GM12875 (cell line): Measurements from ENCODE around the gene TNFRSF13B.

Experiments used
- H3K4me3 ChIP-seq: one replicate; pipeline ENCODE4 v1.5.1; 2011; ENCODE audit warnings: low read depth, low read length, control low read depth
- CTCF ChIP-seq: IDR thresholded peaks from 2 replicates; pipeline ENCODE4 v1.5.1; 2011; ENCODE audit warnings: low read depth, mild to moderate bottlenecking, control low read depth, inconsistent platforms, low read length, moderate library complexity, borderline replicate concordance; ENCODE audit not compliant: insufficient read depth

Gene TNFRSF13B

GRCh38 chr17:16945136-16945482 lies 26.8 kb downstream of the TNFRSF13B start:
- H3K4me3 ChIP-seq, result no peak overlapping the region
- no peak for TF ChIP-seq CTCF

GRCh38 chr17:16944334-16945135 lies 27.4 kb downstream of the TNFRSF13B start:
- no peak overlapping the region for H3K4me3 ChIP-seq
- no peak for TF ChIP-seq CTCF

- H3K4me3 ChIP-seq, result no peak overlapping the region
- TF ChIP-seq CTCF, result no peak
Observed at GRCh38 chr17:16943541-16944333, 28.2 kb downstream of the TNFRSF13B start.

GRCh38 chr17:16943032-16943352 lies 28.9 kb downstream of the TNFRSF13B start:
- no peak for TF ChIP-seq CTCF
- no peak overlapping the region for H3K4me3 ChIP-seq

- no peak for TF ChIP-seq CTCF
- H3K4me3 ChIP-seq, result no peak overlapping the region
Observed at GRCh38 chr17:16942141-16943031, 29.5 kb downstream of the TNFRSF13B start.

- H3K4me3 ChIP-seq, result no peak overlapping the region
- no peak for TF ChIP-seq CTCF
Observed at GRCh38 chr17:16941072-16942036, 30.6 kb downstream of the TNFRSF13B start.
